Hepatocyte (in vitro differentiated cells): ENCODE data around the gene CDCP1.

Experiments
- CTCF ChIP-seq: fragments of 200-600 bp; sonication (generic); IDR thresholded peaks from 2 replicates; pipeline ENCODE4 v1.5.1; 2016; ENCODE audit warnings: antibody characterized with exemption, mild to moderate bottlenecking; ENCODE audit not compliant: poor library complexity
- EZH2 ChIP-seq: fragments of 200-600 bp; sonication (generic); IDR thresholded peaks from 2 replicates; pipeline ENCODE4 v1.6.1; 2016; ENCODE audit warnings: antibody characterized with exemption, mild to moderate bottlenecking, borderline replicate concordance

- TF ChIP-seq CTCF (no peak), EZH2 (no peak)
Measured at GRCh38 chr3:45148921-45149320, 2.7 kb upstream of the CDCP1 start.
